Gastroesophageal sphincter (tissue), 3 donors: ENCODE results near the gene CIITA.
"Not testable (repeated sequence)": the region's sequence is repeated elsewhere in the genome, so short reads cannot be mapped to it uniquely, and the experiment has no call there.

ENCODE experiments used
- EP300 ChIP-seq: sonication (generic); formaldehyde crosslinking; IDR thresholded peaks from one replicate; pipeline ENCODE4 v1.6.1; 2017; ENCODE audit warnings: antibody characterized with exemption, mild to moderate bottlenecking
- POLR2AphosphoS5 ChIP-seq: sonication (generic); formaldehyde crosslinking; IDR thresholded peaks from one replicate; pipeline ENCODE4 v1.6.1; 2017; ENCODE audit warnings: antibody characterized with exemption
- TF ChIP-seq, protein P1 (sequence below), 4 experiments: fragments of 200-600 bp in 2 of 4; fragments of 450-650 bp in 2 of 4; sonication (generic) in 1 of 4; IDR thresholded peaks; one replicate each; pipeline ENCODE4 v1.5.1; 2017 to 2019; ENCODE audit warnings: antibody characterized with exemption in 4 of 4, mild to moderate bottlenecking in 2 of 4, moderate library complexity in 2 of 4

DNA sequence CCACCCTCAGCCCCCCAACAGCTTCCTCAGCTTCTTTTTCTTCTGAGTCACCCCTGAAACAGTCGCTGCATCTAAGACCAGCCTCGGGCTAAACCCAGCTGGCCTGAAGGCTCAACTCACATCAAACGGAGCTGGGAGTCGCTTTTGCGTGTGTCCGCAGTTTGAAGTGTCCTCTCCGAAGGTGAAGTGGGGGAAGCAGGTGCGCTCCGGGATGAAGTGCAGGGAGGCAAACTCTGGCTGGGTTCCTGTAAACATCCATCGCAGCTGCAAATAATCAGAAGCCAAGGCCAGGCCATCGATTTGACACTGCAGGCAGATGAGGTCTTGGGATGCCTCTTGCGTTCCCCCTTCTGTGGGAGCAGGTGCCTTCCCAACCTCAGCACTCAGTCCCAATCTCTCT, 52.1 kb downstream of the CIITA start:
- TF ChIP-seq, protein P1, sequence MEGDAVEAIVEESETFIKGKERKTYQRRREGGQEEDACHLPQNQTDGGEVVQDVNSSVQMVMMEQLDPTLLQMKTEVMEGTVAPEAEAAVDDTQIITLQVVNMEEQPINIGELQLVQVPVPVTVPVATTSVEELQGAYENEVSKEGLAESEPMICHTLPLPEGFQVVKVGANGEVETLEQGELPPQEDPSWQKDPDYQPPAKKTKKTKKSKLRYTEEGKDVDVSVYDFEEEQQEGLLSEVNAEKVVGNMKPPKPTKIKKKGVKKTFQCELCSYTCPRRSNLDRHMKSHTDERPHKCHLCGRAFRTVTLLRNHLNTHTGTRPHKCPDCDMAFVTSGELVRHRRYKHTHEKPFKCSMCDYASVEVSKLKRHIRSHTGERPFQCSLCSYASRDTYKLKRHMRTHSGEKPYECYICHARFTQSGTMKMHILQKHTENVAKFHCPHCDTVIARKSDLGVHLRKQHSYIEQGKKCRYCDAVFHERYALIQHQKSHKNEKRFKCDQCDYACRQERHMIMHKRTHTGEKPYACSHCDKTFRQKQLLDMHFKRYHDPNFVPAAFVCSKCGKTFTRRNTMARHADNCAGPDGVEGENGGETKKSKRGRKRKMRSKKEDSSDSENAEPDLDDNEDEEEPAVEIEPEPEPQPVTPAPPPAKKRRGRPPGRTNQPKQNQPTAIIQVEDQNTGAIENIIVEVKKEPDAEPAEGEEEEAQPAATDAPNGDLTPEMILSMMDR (IDR thresholded peaks at IDR 0.05) = not testable (repeated sequence)
- not testable (repeated sequence) for TF ChIP-seq POLR2AphosphoS5, EP300
